ENCODE data around the gene CD68. TPM values are rescaled to one million over a fixed set of nuclear protein-coding genes. Genes with fewer than 3 reads are reported as not detected.

CD68 gene
- total RNA-seq (2014; rRNA removed) = 30.2 and 32.4 TPM in 2 replicates
- percentile 76 among the genes with signal in this experiment for Bru-seq, nascent RNA
- BruChase-seq, experiment 1, labeled RNA remaining after a 6-hour chase = percentile 84 among the genes with signal in this experiment
- BruChase-seq, experiment 2, labeled RNA remaining after a 2-hour chase = percentile 71 among the genes with signal in this experiment
- long read RNA-seq, transcript CD68-201 (6 exons, 1,878 nt) = major isoform, 29 of 48 reads
- long read RNA-seq, partial matches to known transcripts = 14 of 48 reads
- long read RNA-seq, other reads (novel, unspliced or antisense) = 5 of 48 reads

- ChIA-PET CTCF (interaction anchor here (1.3 kb wide), 1 partner anchor 108 kb away, joined by 4 read pairs; the partner anchor contains the start of gene TP53), POLR2A (ENCODE audit: unreplicated experiment) (interaction anchor here (0.6 kb wide), 1 partner anchor 95 kb away, joined by 4 read pairs; the partner anchor contains the start of gene POLR2A)
- intact Hi-C loops (cut with micrococcal nuclease) = loop anchor here (5.0 kb wide), 1 partner anchor 108 kb away; the partner anchor contains the start of genes TP53 and WRAP53
- peak within 1 kb of the TSS; percentile 35 for H3K9ac ChIP-seq (ENCODE audit: low read length)
- TF ChIP-seq EZH2 (IDR thresholded peaks at IDR 0.05; ENCODE audit: low read length, unreplicated experiment) = no peak
- TF ChIP-seq EZH2phosphoT487 (IDR thresholded peaks at IDR 0.05; ENCODE audit: borderline replicate concordance, low read length) = no peak
- TF ChIP-seq, protein P1, sequence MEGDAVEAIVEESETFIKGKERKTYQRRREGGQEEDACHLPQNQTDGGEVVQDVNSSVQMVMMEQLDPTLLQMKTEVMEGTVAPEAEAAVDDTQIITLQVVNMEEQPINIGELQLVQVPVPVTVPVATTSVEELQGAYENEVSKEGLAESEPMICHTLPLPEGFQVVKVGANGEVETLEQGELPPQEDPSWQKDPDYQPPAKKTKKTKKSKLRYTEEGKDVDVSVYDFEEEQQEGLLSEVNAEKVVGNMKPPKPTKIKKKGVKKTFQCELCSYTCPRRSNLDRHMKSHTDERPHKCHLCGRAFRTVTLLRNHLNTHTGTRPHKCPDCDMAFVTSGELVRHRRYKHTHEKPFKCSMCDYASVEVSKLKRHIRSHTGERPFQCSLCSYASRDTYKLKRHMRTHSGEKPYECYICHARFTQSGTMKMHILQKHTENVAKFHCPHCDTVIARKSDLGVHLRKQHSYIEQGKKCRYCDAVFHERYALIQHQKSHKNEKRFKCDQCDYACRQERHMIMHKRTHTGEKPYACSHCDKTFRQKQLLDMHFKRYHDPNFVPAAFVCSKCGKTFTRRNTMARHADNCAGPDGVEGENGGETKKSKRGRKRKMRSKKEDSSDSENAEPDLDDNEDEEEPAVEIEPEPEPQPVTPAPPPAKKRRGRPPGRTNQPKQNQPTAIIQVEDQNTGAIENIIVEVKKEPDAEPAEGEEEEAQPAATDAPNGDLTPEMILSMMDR (conservative IDR thresholded peaks at IDR 0.05; ENCODE audit: low read depth, low read length) = no peak
- H3F3A ChIP-seq (ENCODE audit: low read length, unreplicated experiment) = peaks cover 37% of the 10 kb centered on the region
- no peak within 1 kb of the TSS for H2AFZ ChIP-seq (ENCODE audit: low read length)
- H3K79me2 ChIP-seq (ENCODE audit: low read length) = peaks cover 55% of the 10 kb centered on the region
- H4K20me1 ChIP-seq (ENCODE audit: low read length) = peaks cover 38% of the 10 kb centered on the region
- H3K36me3 ChIP-seq (ENCODE audit: low read depth, low read length) = peaks cover 38% of the 10 kb centered on the region
- DNase-seq (peak; percentile 92), ATAC-seq (peak; percentile 78)
- no peaks in the 10 kb centered on the region for H3K9me3 ChIP-seq (ENCODE audit: low read length)
- BruUV-seq (replicated peaks) = no TSS peak
- peak within 1 kb of the TSS; percentile 83 for H3K27ac ChIP-seq (ENCODE audit: low read length)
- H3K4me1 ChIP-seq (ENCODE audit: insufficient read depth, low read length) = peaks cover 60% of the 10 kb centered on the region
- H3K9me2 ChIP-seq (replicated peaks; ENCODE audit: low read length) = no peaks in the 10 kb centered on the region
- peak within 1 kb of the TSS; percentile 32 for H3K4me2 ChIP-seq (ENCODE audit: low read length)
- H3K4me3 ChIP-seq (ENCODE audit: low read length) = 0 out of 2 replicates have a peak within 1 kb of the TSS, but pooled peaks have one; percentile 1
- H3K27me3 ChIP-seq (ENCODE audit: low read length) = no peaks in the 10 kb centered on the region
Measured at GRCh38 chr17:7579001-7579833, at the start of gene CD68. TSS of gene CD68 (plus strand) at chr17:7579638. CDS start at chr17:7579678, 40 bp downstream.

DNA sequence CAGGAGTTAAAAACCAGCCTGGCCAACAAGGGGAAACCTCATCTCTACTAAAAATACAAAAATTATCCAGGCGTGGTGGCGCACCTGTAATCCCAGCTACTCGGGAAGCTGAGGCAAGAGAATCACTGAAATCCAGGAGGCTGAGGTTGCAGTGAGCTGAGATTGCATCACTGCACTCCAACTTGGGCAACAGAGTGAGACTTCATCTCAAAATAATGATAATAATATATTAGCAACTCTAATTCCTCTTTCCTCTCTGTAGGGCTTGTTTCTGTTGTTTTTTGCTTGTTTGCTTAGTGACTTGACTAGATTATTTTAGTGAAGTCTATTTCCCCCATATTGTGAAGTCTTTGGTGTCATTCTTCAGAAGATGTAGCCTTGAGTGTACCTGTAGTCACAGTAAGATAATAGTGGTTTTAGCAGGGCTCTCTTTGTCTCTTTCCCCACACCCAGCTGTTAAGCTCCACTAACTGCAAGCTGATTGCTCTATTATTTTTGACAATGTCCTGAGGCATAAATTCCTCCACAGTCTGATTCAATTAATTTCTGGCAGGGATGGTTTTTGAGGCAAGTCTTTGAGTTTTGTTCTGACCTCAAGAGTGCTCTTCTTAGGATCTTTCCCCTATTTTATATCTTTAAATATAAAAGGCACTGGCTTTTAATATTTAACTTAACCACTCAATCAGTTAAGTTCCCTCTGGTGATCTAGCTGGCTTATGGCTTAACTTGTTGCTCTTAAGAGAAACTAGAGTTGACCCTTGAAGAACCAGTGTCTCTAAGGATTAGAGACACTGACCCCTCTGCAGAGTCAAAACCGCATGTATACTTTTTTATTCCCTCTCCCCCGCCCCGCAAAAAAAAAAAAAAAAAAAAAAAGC is 49.2 kb upstream of the CD68 start:
- H3K9ac ChIP-seq (ENCODE audit: low read length) = no peak overlapping the region
- CTCF ChIA-PET = no interaction called here
- H3K9me3 ChIP-seq (ENCODE audit: low read length) = no peaks in the 10 kb centered on the region
- POLR2A ChIA-PET (ENCODE audit: unreplicated experiment) = no interaction called here
- H2AFZ ChIP-seq (ENCODE audit: low read length) = no peak overlapping the region
- no peaks in the 10 kb centered on the region for H3K4me1 ChIP-seq (ENCODE audit: insufficient read depth, low read length)
- ATAC-seq (no peak), DNase-seq (no peak)
- H3F3A ChIP-seq (ENCODE audit: low read length, unreplicated experiment) = no peaks in the 10 kb centered on the region
- no peaks in the 10 kb centered on the region for H3K79me2 ChIP-seq (ENCODE audit: low read length)
- H3K27me3 ChIP-seq (ENCODE audit: low read length) = no peaks in the 10 kb centered on the region
- H3K4me3 ChIP-seq (ENCODE audit: low read length) = no peak overlapping the region
- intact Hi-C loops (cut with micrococcal nuclease) = no loop called here
- no peaks in the 10 kb centered on the region for H3K36me3 ChIP-seq (ENCODE audit: low read depth, low read length)
- TF ChIP-seq, protein P1 (conservative IDR thresholded peaks at IDR 0.05; ENCODE audit: low read depth, low read length) = no peak
- no peak for TF ChIP-seq EZH2phosphoT487 (IDR thresholded peaks at IDR 0.05; ENCODE audit: borderline replicate concordance, low read length)
- TF ChIP-seq EZH2 (IDR thresholded peaks at IDR 0.05; ENCODE audit: low read length, unreplicated experiment) = no peak
- BruUV-seq (replicated peaks) = no TSS peak
- no peaks in the 10 kb centered on the region for H4K20me1 ChIP-seq (ENCODE audit: low read length)
- no peak overlapping the region for H3K27ac ChIP-seq (ENCODE audit: low read length)
- H3K4me2 ChIP-seq (ENCODE audit: low read length) = no peak overlapping the region
- no peaks in the 10 kb centered on the region for H3K9me2 ChIP-seq (replicated peaks; ENCODE audit: low read length)
